Activated T-helper 1 cell treated with Interleukin-2 at 50 U/mL for 16 hours (primary cell): ENCODE results near the gene FBN1.

Experiments used
- DNase-seq: peaks from one replicate; pipeline ENCODE4 v3.0.0-alpha.2; 2020; ENCODE audit warnings: low read depth

Gene FBN1

GRCh38 chr15:48580736-48581135 is 64.8 kb downstream of the FBN1 start:
- no peak for DNase-seq

- no peak for DNase-seq
Measured at GRCh38 chr15:48579945-48580671, 65.4 kb downstream of the FBN1 start.

GRCh38 chr15:48578965-48579364 is 66.5 kb downstream of the FBN1 start:
- DNase-seq, result no peak

- no peak for DNase-seq
Measured at GRCh38 chr15:48577469-48577868, 68.0 kb downstream of the FBN1 start.

- DNase-seq, result no peak
Measured at GRCh38 chr15:48574187-48574586, 71.3 kb downstream of the FBN1 start.

GRCh38 chr15:48573780-48574179 is 71.7 kb downstream of the FBN1 start:
- DNase-seq, result no peak

- no peak for DNase-seq
Measured at GRCh38 chr15:48572823-48573222, 72.7 kb downstream of the FBN1 start.

GRCh38 chr15:48571510-48571909 is 74.0 kb downstream of the FBN1 start:
- no peak for DNase-seq

- no peak for DNase-seq
Measured at GRCh38 chr15:48570822-48571221, 74.7 kb downstream of the FBN1 start.

GRCh38 chr15:48569591-48570302 is 75.8 kb downstream of the FBN1 start:
- DNase-seq, result no peak

GRCh38 chr15:48566668-48567067 is 78.8 kb downstream of the FBN1 start:
- no peak for DNase-seq

GRCh38 chr15:48565560-48566482 is 79.7 kb downstream of the FBN1 start:
- no peak for DNase-seq

GRCh38 chr15:48564690-48565089 is 80.8 kb downstream of the FBN1 start:
- DNase-seq, result no peak

GRCh38 chr15:48563934-48564333 is 81.6 kb downstream of the FBN1 start:
- DNase-seq, result no peak

- no peak for DNase-seq
Measured at GRCh38 chr15:48560321-48561051, 85.0 kb downstream of the FBN1 start.

GRCh38 chr15:48559285-48559684 is 86.2 kb downstream of the FBN1 start:
- DNase-seq, result no peak

- no peak for DNase-seq
Measured at GRCh38 chr15:48558226-48558625, 87.3 kb downstream of the FBN1 start.

GRCh38 chr15:48557335-48557734 is 88.2 kb downstream of the FBN1 start:
- DNase-seq, result no peak

- DNase-seq, result no peak
Measured at GRCh38 chr15:48556159-48556897, 89.2 kb downstream of the FBN1 start.

GRCh38 chr15:48555241-48555881 is 90.1 kb downstream of the FBN1 start:
- no peak for DNase-seq

GRCh38 chr15:48554112-48554511 is 91.4 kb downstream of the FBN1 start:
- DNase-seq, result no peak
